HFFc6 (cell line): Measurements from ENCODE around the gene SEZ6L. TPM values are rescaled to one million over a fixed set of nuclear protein-coding genes. Genes with fewer than 3 reads are reported as not detected.

Experiments used
- DNase-seq: peaks from one replicate; pipeline ENCODE4 v3.0.0-alpha.2; 2018
- H3K27ac Mint-ChIP-seq: 2 replicates; pipeline ENCODE4 v1.8.0; 2020; ENCODE audit warnings: mild to moderate bottlenecking, mixed read lengths
- H3K27me3 Mint-ChIP-seq: 2 replicates; pipeline ENCODE4 v1.8.0; 2021; ENCODE audit warnings: mild to moderate bottlenecking, moderate library complexity, mixed read lengths; ENCODE audit not compliant: insufficient read depth
- H3K36me3 Mint-ChIP-seq: 2 replicates; pipeline ENCODE4 v1.8.0; 2021; ENCODE audit warnings: low read depth, mixed read lengths
- H3K4me1 Mint-ChIP-seq: 2 replicates; pipeline ENCODE4 v1.8.0; 2020; ENCODE audit warnings: low read depth, mixed read lengths
- H3K4me3 Mint-ChIP-seq: 2 replicates; pipeline ENCODE4 v1.8.0; 2020; ENCODE audit warnings: mild to moderate bottlenecking, moderate library complexity, mixed read lengths
- H3K9me3 Mint-ChIP-seq: 2 replicates; pipeline ENCODE4 v1.8.0; 2020; ENCODE audit warnings: mild to moderate bottlenecking, mixed read lengths
- total RNA-seq, 6 experiments: library from RNA; stranded (reverse); fragmentation: NEBNext Ultra II Directional; extraction: Animal tissue kit (Norgen Biotek cat#: 25700); gene quantifications; 2 replicates in 1 of 6; 3 replicates in 5 of 6; pipeline ENCODE4 v1.2.3, GENCODE V29; 2021
- TF ChIP-seq, protein P1 (sequence below): fragments of 200-600 bp; sonication (generic); IDR thresholded peaks from 2 replicates; pipeline ENCODE4 v1.5.0; 2021; ENCODE audit warnings: antibody characterized with exemption, mild to moderate bottlenecking

The SEZ6L gene
- total RNA-seq, 6 experiments from 2014 or later, result not detected

DNA sequence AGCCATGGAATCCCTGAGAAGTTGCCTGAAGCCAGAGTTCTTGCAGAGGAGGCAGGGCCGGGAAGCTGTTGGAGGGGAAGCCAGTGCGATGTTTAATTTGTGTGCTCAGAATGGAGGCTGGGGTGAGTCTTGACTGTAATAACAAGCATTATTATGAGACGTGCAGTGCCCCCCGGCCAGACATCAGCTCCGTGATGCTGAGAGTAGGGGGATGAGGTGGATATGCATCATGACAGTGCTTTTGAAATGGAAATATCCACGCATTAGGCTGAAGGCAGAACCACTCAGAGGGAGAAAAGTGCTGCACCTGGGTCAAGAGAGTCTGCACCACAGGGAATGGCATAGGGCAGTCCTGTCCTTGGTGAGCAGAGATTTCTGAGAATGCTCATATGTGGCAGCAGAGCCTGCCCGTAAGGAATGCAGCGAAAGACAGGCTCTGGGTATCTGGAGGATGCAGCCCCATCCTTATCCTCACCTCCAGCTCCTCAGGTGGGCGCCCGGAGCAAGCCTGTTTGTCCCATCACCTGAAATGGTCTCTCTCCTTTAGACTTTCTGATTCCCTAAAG lies 37.6 kb upstream of the SEZ6L start:
- H3K4me3 Mint-ChIP-seq, result no peak overlapping the region
- H3K36me3 Mint-ChIP-seq, result no peaks in the 10 kb centered on the region; the same call in 1 of the 2 replicates
- H3K4me1 Mint-ChIP-seq, result no peaks in the 10 kb centered on the region
- H3K9me3 Mint-ChIP-seq, result peaks cover 35% of the 10 kb centered on the region
- H3K27me3 Mint-ChIP-seq, result no peaks in the 10 kb centered on the region
- TF ChIP-seq, protein P1, sequence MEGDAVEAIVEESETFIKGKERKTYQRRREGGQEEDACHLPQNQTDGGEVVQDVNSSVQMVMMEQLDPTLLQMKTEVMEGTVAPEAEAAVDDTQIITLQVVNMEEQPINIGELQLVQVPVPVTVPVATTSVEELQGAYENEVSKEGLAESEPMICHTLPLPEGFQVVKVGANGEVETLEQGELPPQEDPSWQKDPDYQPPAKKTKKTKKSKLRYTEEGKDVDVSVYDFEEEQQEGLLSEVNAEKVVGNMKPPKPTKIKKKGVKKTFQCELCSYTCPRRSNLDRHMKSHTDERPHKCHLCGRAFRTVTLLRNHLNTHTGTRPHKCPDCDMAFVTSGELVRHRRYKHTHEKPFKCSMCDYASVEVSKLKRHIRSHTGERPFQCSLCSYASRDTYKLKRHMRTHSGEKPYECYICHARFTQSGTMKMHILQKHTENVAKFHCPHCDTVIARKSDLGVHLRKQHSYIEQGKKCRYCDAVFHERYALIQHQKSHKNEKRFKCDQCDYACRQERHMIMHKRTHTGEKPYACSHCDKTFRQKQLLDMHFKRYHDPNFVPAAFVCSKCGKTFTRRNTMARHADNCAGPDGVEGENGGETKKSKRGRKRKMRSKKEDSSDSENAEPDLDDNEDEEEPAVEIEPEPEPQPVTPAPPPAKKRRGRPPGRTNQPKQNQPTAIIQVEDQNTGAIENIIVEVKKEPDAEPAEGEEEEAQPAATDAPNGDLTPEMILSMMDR, result no peak
- no peak overlapping the region for H3K27ac Mint-ChIP-seq
- DNase-seq, result no peak

DNA sequence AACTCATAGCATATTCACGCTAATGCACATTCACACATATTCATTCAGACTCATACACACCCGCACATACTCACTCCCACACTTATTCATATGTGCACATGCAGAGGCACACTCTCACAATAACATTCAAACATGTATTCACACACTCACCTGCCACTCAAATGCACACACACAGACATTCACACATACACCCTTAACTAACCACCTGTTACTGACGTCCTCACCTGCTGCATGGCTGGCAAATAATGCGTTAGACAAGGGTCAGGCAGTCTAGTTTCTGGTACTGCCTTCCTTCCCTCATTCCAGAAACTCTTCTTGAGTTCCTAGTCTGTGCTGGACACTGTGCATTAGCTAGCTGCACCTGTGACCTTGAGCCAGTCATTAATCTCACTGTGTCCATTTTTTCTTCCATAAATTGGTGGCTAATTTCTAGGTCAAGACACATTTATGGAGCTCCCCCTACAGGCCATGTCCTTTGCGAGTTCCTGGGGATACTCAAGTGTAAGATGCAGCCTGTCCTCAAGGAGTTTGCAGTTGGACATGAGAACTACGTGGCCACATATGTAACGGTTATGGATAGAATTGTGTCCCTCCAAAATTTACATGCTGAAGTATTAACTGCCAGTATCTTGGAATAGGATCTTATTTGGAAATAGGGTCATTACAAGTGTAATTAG lies 34.5 kb upstream of the SEZ6L start:
- Mint-ChIP-seq H3K27me3 (no peaks in the 10 kb centered on the region), H3K4me1 (no peaks in the 10 kb centered on the region), H3K4me3 (no peak overlapping the region), H3K36me3 (no peaks in the 10 kb centered on the region; the same call in 1 of the 2 replicates), H3K9me3 (peaks cover 31% of the 10 kb centered on the region), H3K27ac (no peak overlapping the region)
- TF ChIP-seq, protein P1, result peak; percentile 35; the same call in 1 of the 2 replicates
- DNase-seq, result no peak

DNA sequence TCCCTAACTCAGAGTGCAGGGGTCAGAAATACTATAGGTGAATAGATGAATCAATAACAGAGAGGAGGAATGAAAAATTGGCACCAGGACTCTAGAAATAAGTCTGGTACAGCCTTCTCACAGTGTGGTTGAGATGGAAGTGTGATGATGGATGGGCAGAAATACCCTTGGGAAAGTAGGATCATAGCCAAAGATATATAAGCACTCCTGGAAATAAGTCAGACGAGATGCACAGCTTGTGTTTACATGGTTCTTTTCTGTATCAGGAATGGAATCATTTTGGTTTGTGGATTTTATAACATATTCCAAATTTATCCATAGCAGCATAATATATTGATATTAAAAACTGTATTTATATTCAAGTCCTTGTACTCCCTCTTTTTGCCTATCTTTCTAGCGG lies 33.5 kb upstream of the SEZ6L start:
- H3K9me3 Mint-ChIP-seq, result peaks cover 34% of the 10 kb centered on the region
- no peak overlapping the region for H3K27ac Mint-ChIP-seq
- no peaks in the 10 kb centered on the region for H3K27me3 Mint-ChIP-seq
- DNase-seq, result no peak
- H3K4me1 Mint-ChIP-seq, result no peaks in the 10 kb centered on the region
- H3K4me3 Mint-ChIP-seq, result no peak overlapping the region
- no peaks in the 10 kb centered on the region for H3K36me3 Mint-ChIP-seq
- TF ChIP-seq, protein P1, result no peak

DNA sequence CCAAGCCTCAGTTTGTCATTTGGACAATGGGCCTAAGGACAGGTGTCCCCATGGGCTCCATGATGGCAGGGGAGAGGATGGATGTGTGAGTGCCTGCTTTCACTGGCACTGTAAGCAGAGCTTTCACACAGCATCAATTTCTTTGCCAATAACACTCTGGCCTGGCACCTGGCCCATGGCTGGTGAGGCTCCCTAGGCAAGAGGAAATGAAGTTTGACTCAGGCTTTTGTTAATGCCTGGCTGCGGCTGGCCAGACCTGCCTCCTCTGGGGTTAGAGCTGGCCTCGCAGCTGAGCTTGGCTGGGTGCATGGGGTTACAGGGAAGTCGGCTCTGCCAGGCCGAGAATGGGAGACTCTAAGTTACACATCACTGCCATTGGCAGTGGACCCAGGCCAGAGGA lies 30.0 kb upstream of the SEZ6L start:
- no peak overlapping the region for H3K4me3 Mint-ChIP-seq
- 0 out of 2 replicates have a peak, but pooled peaks cover 5% of the 10 kb centered on the region for H3K36me3 Mint-ChIP-seq
- no peaks in the 10 kb centered on the region for H3K4me1 Mint-ChIP-seq
- TF ChIP-seq, protein P1, result no peak
- no peaks in the 10 kb centered on the region for H3K27me3 Mint-ChIP-seq
- H3K9me3 Mint-ChIP-seq, result peaks cover 41% of the 10 kb centered on the region
- H3K27ac Mint-ChIP-seq, result no peak overlapping the region
- DNase-seq, result no peak

DNA sequence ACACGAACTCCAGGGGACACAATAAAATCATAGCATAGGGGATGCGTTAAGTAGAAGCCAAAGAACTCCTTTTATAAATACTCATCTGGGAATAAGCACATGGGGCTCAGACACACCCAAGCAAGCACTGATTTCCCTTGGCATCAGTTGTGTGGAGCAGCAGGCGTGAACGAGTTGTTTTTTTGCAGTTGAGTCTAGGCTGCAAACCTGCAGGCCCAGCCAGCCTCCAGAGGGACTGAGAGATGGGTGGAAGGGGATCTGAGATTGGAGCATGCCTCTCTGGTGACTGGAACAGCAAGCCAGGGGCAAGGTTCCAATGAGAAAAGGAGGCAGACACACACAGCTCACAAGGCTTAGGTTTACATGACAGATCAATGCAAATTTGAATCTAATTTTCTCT lies 27.4 kb upstream of the SEZ6L start:
- Mint-ChIP-seq H3K36me3 (0 out of 2 replicates have a peak, but pooled peaks cover 5% of the 10 kb centered on the region), H3K9me3 (peaks cover 62% of the 10 kb centered on the region), H3K4me3 (no peak overlapping the region), H3K4me1 (no peaks in the 10 kb centered on the region), H3K27me3 (no peaks in the 10 kb centered on the region), H3K27ac (no peak overlapping the region)
- TF ChIP-seq, protein P1, result no peak
- DNase-seq, result no peak
